Left renal cortex interstitium (tissue), 4 donors: Measurements from ENCODE around the gene NEURL3. TPM values are rescaled to one million over a fixed set of nuclear protein-coding genes. Genes with fewer than 3 reads are reported as not detected.

Source experiments
- DNase-seq, 4 donors: peaks; one replicate each; pipeline ENCODE4 v3.0.0-alpha.2; 2013; ENCODE audit warnings: low read depth in 4 of 4, low spot score in 2 of 4, missing footprints in 1 of 4
- polyA plus RNA-seq, 4 donors: library from polyadenylated mRNA; unstranded; fragments of 120-200 nt; gene quantifications; one replicate each; pipeline ENCODE4 v1.2.1, GENCODE V29; 2013; ENCODE audit not compliant: insufficient read length in 4 of 4

NEURL3 gene
- polyA plus RNA-seq, 4 donors, result 4.5 to 7.5 (median 6.2) TPM

DNA sequence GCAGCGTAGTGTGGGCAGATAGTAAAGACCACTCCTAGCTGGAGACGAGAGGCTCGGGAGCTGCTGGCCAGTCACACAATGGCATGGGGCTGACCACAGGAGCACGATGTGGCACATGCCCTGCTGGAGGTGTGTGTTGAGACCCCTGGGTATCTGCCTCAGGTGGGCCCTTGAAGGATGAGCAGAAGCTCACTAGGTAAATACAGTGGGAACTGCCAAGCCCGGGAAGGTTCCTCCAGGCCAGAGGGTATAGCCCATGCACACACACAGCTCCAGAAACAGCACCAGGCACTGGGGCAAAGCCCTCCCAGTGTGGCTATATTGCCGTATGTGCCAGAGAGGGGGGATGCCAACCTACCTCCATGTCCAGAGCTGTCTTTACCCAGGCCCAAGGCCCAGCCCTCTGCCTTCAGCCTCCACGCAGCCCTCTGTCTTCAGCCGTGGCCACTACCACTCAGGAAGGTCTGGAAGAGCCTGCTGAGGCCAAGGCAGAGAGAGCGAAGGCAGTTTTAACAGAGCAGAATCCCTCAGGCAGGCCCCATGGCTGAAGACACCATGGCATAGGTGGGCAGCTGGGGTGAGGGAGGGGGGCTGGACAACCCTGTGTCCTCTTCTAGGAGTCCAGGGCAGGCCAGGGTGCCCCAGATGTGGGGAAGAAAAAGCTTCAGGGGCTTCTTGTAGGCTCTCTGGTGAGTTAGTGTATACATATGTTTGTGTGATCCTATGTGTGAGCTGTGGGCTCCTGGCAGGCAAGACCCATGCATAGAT lies 24.4 kb upstream of the NEURL3 start:
- no peak for DNase-seq

- DNase-seq, result no peak
Observed at GRCh38 chr2:96528700-96529375, 23.7 kb upstream of the NEURL3 start.

GRCh38 chr2:96528006-96528699 lies 23.0 kb upstream of the NEURL3 start:
- no peak for DNase-seq

DNA sequence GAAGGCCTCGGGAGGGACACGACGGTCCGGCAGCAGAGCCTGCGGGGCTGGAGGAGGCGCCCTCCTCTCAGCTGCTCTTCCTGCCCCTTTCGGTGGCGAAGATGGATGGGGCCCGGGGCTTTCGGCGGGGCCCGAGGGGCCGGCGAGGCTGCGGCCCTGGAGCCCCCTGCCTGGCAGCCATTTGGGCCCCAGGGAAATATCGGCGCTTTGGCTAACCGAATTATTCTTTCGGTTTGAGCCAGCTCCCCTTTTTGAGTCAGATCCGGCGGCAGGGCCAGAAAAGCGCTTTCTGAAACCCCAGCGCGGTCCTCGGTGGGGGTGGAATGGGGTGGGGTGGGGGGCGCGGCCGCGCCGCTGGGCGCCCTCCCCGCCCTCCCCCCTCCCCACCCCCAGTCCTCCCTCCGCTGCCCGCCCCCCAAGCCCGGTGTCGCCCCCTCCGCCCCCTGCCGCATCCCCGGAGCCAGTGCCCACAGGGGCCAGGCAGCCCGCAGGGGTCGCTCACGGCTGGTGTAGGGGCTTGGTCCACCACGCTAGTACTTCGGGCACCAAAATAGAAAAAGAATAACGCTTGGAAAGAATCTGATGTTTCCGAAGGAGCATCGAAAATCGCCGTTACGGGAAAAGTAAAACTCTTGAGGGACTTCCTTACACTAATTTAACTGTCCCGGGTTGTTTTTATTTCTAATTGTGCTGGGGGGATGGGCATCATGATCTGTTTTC lies 22.3 kb upstream of the NEURL3 start:
- no peak for DNase-seq

DNA sequence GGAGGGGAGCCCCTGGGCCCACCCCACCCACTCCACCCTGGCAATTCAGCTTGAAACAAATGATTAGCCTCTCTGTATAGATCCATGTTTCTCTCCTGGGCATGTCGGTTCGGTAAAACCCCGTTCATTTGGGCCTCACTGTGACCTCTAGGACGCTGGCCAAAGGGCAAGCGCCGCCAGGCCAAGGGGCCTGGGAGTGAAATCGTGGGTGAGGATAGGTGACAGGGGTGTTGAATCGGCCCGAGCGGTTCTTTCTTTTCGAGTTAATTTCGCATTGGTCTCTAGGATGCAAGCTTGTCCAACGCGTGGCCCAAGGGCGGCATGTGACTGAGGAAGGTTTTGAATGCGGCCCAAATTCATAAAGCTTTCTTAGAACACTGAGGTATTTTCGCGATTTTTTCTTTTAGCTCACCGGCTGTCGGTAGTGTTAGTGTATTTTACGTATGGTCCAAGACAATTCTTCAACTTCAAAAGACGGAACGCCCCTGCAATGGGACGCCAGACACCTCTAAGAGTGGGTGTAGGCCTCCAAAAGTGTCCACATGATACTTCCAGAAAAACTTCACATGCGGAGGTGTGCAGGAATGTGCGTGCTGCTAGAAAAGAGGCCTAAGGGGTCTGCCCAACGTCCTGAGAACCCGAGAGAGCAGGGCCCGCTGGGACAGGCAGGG lies 21.6 kb upstream of the NEURL3 start:
- DNase-seq, result no peak

DNA sequence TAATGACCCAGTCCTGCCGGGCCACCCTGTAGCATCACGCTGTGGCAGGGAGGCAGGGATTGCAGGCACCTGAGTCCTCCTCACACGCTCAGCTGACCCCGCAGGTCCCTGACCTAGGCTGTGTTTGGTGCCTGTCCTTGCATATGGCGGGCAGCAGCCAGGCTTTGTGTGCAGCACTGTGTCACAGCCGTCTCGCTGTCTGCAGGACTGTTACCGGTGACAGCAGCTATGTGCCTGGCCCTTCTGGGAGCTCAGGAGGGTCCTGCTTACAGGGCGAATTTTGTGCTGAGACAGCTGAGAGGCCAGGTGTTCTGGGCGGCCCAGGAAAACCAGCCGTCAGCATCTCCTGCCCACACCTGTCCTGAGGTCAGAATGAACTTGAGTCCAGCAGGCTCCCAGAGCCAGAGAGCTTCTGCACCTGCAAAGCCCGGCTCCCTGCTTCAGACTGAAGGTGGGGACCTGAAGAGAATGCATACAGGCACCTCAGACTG lies 21.0 kb upstream of the NEURL3 start:
- no peak for DNase-seq

- DNase-seq, result no peak
Observed at GRCh38 chr2:96525211-96525507, 20.0 kb upstream of the NEURL3 start.

GRCh38 chr2:96524482-96525210 lies 19.5 kb upstream of the NEURL3 start:
- no peak for DNase-seq

DNA sequence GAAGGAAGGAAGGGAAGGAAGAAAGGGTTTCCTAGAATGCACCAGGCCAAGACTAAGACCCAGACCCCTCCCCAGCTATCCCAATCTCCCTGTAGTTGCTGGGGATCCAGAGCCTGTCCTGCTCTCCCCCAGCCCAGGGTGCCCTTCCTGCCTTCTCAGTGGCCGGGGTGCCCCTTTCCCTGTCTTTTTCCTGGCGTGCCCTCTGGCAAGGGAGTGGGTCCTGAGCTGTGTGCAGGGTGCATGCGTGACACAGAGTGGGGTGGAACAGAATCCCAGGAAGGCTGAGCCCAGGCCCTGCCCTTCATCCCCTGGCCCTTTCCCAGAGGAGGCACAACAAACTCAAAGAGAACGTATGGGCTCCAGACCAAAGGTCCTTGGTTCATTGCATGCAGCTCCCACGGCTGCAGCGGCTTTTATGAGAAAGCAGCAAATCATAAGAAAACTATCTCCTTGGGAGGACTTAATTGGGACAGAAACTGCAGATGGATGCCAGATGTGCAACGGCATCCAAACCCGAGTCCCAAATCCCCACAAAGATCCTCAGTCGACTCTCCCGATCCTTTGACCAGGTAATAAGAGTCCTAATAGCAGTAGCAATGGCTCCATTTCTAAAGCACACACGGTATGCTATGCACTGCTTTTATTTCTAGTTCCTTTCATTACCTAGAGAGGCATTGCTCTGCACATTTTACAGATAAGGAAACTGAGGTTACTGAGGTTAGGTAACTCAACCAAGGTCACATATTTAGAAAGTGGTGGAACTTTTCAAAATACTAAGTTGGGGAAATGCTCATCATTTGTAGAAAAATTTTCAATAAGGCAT lies 18.7 kb upstream of the NEURL3 start:
- DNase-seq, result no peak

- DNase-seq, result no peak
Observed at GRCh38 chr2:96522304-96523203, 17.4 kb upstream of the NEURL3 start.

GRCh38 chr2:96521219-96521618 lies 16.1 kb upstream of the NEURL3 start:
- no peak for DNase-seq

- no peak for DNase-seq
Observed at GRCh38 chr2:96520697-96521096, 15.5 kb upstream of the NEURL3 start.

DNA sequence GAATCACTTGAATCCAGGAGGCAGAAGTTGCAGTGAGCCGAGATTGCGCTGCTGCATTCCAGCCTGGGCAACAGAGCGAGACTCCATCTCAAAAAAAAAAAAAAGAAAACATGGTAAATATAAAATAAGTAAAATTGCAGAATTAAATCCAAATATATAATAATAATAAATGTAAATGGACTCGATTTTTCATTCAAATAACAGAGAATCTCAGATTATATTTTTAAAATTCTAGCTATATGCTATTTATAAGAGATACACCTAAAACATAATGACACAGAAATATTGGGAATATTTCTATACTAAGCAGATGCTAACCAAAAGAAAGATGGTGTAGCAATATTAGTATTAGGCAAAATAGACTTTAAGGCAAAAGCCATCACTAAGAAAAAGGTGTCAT lies 15.1 kb upstream of the NEURL3 start:
- DNase-seq, result no peak

- no peak for DNase-seq
Observed at GRCh38 chr2:96517079-96517478, 11.9 kb upstream of the NEURL3 start.

- DNase-seq, result no peak
Observed at GRCh38 chr2:96514521-96514920, 9.4 kb upstream of the NEURL3 start.

DNA sequence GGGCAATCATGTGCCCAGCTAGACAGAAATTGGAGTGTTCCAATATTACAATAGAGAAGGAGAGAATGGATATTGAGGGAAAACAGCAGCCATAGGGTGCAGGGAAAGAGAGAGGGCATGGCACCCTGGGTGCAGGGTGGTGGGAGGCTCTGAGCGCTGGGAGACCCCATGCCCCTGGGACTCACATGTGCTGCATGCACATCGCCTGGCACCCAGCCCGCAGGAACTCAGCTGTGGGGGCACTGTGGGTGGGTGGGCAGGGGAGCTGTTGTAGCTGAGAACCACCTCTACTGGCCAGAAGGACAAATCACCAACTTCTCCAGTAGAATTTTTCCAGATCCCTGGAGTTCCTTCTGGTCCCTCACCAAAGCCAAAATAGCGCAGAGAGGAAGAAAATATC lies 7.2 kb upstream of the NEURL3 start:
- no peak for DNase-seq

DNA sequence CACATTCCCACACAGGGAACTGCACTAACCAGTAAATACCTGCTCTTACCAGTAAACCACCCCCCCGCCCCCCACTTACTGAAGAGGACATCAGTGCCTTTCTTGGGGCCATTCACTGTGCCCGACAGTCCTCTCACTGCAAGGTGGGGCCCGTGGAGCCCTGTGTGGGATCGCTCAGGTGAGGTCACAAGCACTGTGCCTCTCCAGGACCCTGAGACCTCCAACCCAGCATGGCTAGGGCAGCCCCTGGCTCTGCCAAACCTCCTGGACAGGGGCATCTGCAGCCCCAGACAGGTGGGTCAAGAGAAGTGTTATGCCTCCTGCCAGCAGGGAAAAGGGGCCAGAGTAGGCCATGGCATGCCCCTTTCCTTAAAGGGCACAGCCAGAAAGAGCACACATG lies 6.7 kb upstream of the NEURL3 start:
- no peak for DNase-seq
